ENCODE results near the gene OGN.

OGN gene

DNA sequence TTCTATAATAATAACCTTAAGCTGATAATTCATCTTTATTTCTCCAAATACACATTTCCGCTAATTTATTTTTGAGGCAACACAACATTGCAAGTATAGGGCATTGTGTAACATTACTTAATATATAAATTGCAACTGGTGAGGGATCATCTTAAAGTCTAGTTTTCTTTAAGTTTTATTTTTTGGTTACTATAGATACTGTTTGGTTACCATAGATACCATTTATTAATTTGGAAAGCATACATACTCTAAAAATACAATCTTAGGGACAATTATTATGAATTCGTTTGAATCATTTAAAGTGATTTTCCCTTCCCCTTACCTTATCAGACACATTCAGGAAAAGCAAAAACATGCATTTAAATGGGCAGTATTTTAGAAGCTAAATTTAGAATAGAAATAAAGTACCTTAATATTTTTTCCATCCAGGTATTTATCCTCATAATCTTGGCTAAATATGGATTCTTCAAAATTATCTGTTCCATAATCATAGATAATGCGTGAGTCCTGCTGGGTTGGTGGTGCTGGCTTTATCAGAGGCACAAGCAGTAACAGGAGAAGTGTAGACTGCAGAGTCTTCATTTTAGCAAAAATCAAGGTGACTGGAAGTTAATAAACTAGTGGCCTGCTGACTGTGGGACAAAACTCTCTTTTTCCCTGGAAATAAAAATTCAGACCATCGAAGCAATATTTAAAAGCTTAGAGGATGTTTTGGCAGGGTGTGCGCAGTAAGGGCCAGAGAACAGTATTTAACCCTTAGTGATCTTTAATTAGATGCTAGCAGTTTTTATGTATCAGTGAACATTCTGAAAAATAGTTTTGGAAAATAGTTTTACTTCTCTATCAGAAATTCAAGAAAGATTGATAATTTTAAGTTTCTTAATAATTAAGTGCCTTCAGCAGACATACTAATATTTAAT lies 1.3 kb downstream of the OGN start:
- DNase-seq (ENCODE audit: low read depth): no peak

DNA sequence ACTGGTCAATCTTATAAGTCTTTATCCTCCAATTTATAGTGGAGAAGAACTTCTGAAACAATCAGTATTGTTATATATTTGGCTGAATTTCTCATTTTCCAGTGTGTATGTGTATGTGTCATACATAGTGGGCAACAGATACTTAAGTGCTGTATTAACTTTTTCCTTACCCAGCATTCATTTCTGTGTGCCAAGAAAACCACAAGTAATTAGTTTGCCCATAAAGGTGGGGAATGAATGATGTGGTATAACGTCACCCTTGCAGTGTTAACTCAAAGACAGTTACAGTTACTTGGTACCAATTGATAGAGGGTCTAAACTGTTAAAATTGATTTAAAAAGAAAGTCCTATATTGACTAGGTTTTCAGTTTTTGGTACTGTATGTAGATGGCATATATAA lies 2.0 kb downstream of the OGN start:
- DNase-seq (ENCODE audit: low read depth): no peak

DNA sequence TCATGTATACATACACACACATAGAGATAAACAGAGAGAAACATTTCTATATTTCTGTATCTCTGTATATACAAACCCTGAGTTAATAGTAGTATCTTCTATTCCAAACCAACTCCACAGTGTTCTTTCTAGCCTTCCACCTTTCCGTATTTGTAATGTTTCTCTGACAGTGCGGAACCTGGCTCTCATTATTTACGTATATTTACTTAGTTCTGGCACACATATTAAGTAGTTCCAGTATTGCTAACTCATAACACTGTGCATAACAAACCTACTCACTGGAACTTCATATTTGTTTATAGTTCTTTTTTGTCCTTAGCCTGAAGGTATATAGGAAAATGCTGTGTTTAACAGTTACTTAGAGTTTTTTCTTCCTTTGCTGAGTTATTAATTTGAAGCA lies 6.5 kb downstream of the OGN start:
- no peak for DNase-seq (ENCODE audit: low read depth)

GRCh38 chr9:92395617-92396016 lies 8.8 kb downstream of the OGN start:
- DNase-seq (ENCODE audit: low read depth): no peak

DNA sequence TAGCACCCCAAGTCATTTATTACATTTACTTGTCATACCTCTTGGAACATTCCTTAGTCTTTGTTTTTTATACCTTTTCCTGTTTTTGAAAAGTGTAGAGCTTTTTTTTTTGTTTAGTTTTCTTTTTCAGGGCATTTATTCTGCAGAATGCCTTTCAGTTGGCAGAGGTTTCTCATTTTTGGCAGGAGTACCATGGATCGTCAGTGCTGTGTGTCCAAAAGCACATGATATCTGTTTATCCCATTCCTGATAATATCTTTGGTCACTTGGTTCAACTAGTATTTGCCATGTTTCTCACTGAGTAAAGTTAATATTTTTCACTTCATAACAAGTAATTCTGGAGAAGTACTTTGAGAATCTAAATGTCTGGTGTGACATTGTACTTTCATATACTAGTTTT lies 10.7 kb downstream of the OGN start:
- no peak for DNase-seq (ENCODE audit: low read depth)

DNA sequence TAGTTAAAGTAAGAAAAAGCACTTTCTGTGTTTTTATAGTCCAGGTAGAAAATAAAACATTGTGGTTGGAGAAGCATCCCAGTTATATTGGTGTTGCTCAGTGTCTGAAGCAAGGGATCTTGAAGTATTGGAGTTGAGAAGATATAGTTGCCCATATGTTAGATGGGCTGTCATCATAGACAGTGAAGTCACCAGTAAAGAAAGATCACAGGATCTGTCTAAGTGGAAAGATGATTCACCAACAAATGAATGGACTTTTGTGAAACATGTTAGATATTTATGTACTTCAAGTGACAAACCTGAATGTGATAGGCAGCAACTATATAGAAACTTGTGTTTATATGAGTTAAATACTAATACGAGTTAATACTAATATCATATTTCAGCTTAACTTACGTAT lies 11.7 kb downstream of the OGN start:
- DNase-seq (ENCODE audit: low read depth): no peak

DNA sequence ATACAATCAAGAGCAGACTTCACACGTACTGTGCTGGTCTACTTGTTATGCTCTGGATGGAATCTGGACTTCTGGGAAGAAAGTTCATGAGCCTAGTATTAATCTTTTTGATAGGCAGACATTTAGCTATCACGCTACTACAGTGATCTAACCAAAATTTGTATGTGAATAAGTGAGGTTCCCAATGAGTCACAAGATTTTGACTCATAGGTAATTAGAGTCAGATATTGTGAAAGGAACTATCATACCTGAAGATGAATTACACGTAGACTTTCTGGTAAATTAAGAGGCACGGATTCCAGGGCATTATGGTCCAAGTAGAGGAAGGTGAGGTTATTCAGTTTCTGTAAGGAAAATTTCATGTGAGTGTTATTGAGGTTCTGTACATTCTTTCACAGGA lies 18.4 kb downstream of the OGN start:
- DNase-seq (ENCODE audit: low read depth): no peak

- no peak for DNase-seq (ENCODE audit: low read depth)
Measured at GRCh38 chr9:92385477-92385876, 18.9 kb downstream of the OGN start.

- DNase-seq (ENCODE audit: low read depth): no peak
Measured at GRCh38 chr9:92385001-92385400, 19.4 kb downstream of the OGN start.

DNA sequence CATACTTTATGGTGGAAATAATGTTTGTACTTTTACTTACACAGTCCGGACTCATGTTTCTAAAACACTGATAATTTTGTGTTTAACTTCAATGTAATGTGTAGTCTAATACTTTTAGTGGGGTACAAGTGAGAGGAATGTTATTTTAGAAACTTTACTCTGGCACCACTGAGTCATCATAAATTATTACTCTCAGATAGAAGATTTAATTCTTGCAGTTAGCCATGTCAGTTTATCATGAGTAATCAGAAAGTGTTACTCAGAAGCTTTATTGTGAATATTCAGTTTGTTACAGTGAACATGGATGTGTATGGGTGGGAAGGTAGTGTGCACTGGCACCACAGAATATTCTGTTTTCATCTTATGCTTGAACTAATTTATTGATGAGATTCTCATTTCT lies 20.0 kb downstream of the OGN start:
- no peak for DNase-seq (ENCODE audit: low read depth)

DNA sequence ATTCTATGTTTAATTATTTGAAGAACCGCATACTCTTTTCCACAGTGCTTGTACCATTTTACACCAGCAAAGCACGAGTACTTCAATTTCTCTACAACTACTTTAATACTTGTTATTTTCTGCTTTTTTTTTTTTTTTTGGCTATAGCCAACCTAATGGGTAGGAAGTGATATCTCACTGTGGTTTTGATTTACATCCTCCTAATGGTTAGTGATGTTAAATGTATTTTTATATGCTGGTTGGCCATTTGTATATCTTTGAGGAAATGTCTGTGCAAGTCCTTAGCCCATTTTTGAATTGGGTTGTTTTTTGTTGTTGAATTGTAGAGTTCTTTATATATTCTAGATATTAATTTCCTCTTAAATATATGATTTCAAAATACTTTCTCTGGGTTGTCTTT lies 22.6 kb downstream of the OGN start:
- DNase-seq (ENCODE audit: low read depth): no peak

DNA sequence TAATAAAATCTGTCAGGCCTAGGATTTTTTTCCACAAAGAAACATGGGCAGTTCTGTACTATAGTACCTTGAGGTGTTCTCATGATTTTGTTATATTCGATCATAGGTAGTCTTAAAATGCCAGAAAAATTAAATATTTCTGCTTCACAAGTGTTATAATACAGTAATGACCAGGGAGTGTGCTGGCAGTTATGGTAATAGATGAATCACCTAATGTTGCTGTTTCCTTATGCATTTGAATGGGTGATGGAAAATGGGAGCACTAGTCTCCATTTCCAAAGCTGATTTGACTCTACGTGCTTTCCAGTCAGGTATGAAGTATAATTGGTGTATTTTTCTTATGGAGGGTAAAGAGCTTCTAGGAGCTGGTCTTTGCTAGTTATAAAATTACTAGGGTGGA lies 23.8 kb downstream of the OGN start:
- no peak for DNase-seq (ENCODE audit: low read depth)

GRCh38 chr9:92378865-92379560 lies 25.4 kb downstream of the OGN start:
- no peak for DNase-seq (ENCODE audit: low read depth)

GRCh38 chr9:92377876-92378275 lies 26.5 kb downstream of the OGN start:
- DNase-seq (ENCODE audit: low read depth): no peak

DNA sequence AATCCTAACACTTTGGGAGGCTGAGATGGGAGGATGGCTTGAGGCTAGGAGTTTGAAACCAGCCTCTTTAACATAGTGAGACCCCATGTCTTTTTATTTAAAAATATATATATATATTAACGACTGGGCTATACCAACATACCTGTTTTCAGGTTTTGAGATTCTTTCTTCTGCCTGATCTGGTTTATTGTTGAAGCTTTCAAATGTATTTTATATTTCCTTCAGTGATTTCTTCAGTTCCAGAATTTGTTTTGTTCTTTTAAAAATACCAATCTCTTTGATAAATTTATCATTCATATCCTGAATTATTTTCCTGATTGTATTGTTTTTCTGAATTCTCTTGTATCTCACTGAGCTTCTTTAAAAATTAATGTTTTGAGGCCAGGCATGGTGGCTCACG lies 31.2 kb downstream of the OGN start:
- DNase-seq (ENCODE audit: low read depth): no peak

GRCh38 chr9:92369075-92369474 lies 35.3 kb downstream of the OGN start:
- DNase-seq (ENCODE audit: low read depth): no peak

DNA sequence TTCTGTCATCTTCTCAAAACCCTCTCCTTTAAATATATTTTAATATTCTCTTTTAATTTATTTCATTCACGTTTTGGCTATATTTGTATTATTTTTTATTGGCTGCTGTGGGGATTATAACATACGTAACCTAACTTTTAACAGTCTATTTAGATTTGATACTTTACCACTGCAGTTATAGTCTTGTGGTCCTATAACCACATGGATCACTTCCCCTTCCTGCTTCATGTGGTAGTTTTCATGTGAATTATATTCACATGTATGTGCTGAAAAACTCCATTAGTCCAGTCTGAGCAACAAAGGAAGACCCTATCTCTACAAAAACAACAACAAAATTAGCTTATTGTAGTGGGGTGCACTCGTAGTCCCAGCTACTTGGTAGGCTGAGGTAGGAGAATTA lies 44.3 kb downstream of the OGN start:
- no peak for DNase-seq (ENCODE audit: low read depth)

DNA sequence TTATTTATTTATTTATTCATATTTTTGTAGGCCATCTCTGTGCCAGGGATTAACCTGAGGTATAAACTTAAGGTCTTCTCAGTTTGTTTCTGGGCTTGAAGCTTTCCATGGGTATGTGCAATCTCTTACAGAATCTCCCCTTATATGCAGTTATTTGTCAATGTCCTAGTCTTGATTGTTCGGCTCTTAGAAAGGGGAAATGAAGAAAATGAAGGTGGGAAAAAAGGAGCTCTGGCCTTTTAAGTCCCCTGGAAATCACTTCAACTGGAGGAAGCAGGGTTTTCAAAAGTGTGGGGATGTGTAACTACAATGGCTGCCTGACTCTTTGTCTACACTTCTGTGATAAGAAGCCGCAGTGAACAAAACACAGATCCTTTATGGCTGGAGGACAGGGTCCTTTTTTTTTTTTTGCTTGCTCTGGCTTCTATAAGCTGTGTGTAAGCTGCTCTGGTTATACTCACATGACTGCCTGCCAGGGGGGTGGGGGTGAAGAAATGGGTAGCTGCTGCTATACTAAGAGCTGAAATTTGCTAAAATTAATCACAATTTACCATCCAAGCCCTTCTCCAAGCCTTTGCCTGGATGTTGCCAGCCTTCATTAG lies 44.9 kb downstream of the OGN start:
- DNase-seq (ENCODE audit: low read depth): no peak

GRCh38 chr9:92353051-92353450 lies 51.3 kb downstream of the OGN start:
- DNase-seq (ENCODE audit: low read depth): no peak

DNA sequence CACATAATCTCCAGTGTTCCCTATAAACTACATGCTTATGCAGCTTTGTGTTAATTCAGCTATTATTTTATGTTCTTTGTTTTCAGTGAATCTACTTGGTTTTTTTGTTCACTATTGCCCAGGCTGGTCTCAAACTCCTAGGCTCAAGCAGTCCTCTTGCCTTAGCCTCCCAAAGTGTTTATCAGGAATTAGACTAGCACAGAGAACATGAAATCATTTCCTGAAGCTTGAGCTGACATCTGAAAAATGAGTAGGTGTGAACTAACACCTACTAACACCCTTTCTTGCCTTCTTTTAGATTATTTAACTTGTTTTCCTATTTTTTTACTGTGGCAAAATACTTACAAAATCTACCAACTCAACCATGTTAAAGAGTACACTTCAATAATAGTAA lies 53.6 kb downstream of the OGN start:
- DNase-seq (ENCODE audit: low read depth): no peak

DNA sequence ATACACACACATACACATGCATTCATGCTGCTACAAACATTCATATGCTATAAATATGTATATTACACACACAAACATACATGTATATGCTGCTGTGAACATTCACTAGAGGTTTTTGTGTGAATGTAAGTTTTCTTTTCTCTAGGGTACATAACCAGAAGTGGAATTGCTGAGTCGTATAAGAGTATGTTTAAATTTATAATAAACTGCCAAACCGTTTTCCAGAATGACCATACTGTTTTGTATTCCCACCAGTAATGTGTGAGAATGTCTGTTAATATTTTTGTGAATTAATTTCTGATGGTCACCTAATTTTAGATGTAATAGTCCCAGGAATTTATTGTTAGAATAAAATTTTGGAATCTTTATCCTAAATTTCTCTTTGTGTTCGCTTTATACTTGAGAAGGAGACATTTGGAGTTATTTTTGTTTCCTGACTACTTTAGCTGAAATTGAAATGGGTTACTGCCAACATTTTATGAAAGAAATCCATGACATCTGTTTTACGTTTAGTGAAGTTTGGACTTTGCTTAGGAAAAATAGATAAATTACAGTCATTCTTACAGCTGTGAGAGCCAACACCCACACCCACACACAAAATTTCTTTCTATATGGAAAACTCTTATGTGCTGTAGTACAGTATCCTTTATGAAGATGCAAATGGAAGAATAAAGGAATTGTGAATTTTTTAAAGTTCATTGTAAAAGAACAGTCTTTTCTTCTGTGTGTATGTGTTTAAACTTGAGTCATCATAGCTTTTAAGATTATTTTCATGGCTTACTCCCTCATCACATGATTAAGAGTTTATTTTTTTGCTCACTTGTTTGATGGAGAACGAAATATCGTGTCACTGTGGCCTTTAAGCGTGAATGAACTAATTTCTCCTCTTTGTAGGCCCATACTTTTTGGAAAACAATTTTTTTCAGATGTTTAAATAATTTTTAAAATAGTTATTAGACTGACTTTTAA lies 54.3 kb downstream of the OGN start:
- DNase-seq (ENCODE audit: low read depth): no peak

- no peak for DNase-seq (ENCODE audit: low read depth)
Measured at GRCh38 chr9:92345582-92345981, 58.8 kb downstream of the OGN start.
